ENCODE data around the gene STING1. TPM values are rescaled to one million over a fixed set of nuclear protein-coding genes. Genes with fewer than 3 reads are reported as not detected.
"Not testable (repeated sequence)": the region's sequence is repeated elsewhere in the genome, so short reads cannot be mapped to it uniquely, and the experiment has no call there.

Gene STING1
- total and polyA plus RNA-seq, 2 donors from 2014 or later = 29.8 to 109 TPM

GRCh38 chr5:139503036-139503817, 20.7 kb upstream of the STING1 start:
- intact Hi-C loops (cut with DNase I); H3K36me3 ChIP-seq (ENCODE audit: control insufficient read depth in 2 of 3, insufficient read depth in 3 of 3, low read length in 3 of 3); H3K9ac ChIP-seq (ENCODE audit: low read length in 3 of 3); H3K4me3 ChIP-seq (ENCODE audit: low read length in 3 of 3); H3K9me3 ChIP-seq (ENCODE audit: control insufficient read depth in 2 of 3, insufficient read depth in 1 of 3, low read length in 3 of 3); H3K27ac ChIP-seq (ENCODE audit: low read depth in 2 of 2, low read length in 2 of 2); H3K4me1 ChIP-seq (ENCODE audit: control insufficient read depth in 2 of 3, insufficient read depth in 2 of 3, low read depth in 1 of 3, low read length in 3 of 3); H3K27me3 ChIP-seq (ENCODE audit: control insufficient read depth, insufficient read depth, low read length); DNase-seq; FAIRE-seq: not testable (repeated sequence)

- Histone ChIP-seq H3K9ac (ENCODE audit: low read length in 3 of 3) (no peak overlapping the region), H3K27me3 (ENCODE audit: control insufficient read depth, insufficient read depth, low read length) (no peaks in the 10 kb centered on the region), H3K27ac (ENCODE audit: low read depth in 2 of 2, low read length in 2 of 2) (no peak overlapping the region), H3K9me3 (ENCODE audit: control insufficient read depth in 2 of 3, insufficient read depth in 1 of 3, low read length in 3 of 3) (no peaks in the 10 kb centered on the region), H3K36me3 (ENCODE audit: control insufficient read depth in 2 of 3, insufficient read depth in 3 of 3, low read length in 3 of 3) (no peaks in the 10 kb centered on the region), H3K4me3 (ENCODE audit: low read length in 3 of 3) (no peak overlapping the region), H3K4me1 (ENCODE audit: control insufficient read depth in 2 of 3, insufficient read depth in 2 of 3, low read depth in 1 of 3, low read length in 3 of 3) (no peaks in the 10 kb centered on the region)
- TF ChIP-seq, protein P1, sequence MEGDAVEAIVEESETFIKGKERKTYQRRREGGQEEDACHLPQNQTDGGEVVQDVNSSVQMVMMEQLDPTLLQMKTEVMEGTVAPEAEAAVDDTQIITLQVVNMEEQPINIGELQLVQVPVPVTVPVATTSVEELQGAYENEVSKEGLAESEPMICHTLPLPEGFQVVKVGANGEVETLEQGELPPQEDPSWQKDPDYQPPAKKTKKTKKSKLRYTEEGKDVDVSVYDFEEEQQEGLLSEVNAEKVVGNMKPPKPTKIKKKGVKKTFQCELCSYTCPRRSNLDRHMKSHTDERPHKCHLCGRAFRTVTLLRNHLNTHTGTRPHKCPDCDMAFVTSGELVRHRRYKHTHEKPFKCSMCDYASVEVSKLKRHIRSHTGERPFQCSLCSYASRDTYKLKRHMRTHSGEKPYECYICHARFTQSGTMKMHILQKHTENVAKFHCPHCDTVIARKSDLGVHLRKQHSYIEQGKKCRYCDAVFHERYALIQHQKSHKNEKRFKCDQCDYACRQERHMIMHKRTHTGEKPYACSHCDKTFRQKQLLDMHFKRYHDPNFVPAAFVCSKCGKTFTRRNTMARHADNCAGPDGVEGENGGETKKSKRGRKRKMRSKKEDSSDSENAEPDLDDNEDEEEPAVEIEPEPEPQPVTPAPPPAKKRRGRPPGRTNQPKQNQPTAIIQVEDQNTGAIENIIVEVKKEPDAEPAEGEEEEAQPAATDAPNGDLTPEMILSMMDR (IDR thresholded peaks at IDR 0.05; ENCODE audit: borderline replicate concordance, extremely low read depth, insufficient read depth) = no peak
- intact Hi-C loops (cut with DNase I) = no loop called here
- FAIRE-seq (no peak), DNase-seq (no peak)
Observed at GRCh38 chr5:139501381-139501780, 18.8 kb upstream of the STING1 start.

DNA sequence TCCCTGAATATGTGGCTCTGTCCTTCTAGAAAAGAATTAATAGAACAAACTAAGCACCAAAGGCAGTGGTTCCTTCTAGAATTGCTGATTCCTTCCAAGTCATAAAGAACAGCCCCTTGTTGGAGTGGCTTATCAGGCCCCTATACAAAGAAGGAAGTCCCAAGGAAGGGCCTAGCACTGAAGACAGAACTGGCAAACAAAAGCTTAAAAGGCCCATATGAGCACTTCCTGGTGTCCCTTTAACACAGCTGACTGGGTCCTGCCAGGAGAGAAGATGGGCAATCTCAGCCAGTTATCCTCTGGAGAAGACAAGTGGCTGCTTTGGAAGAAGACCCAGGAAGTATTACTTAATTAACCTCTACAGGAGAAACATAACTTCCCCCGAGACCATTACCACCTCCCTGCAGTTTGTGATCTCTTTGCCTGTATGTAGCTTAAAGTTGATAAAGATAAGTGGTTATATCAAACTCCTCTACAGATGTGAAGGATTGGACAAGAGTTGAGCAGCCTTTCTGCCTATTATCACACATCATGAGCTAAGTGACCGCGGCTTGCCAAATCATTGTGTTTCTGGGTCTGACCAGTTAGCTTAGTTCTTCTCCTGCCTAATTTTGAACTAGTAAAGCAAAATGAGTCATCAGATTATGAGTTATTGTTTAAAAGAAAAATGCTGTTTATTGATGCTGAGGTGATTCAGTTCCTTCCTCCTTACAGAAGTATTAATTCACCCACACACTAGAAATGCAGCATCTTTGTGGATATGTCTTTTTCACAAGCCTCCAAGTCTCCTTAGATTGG, 13.3 kb upstream of the STING1 start:
- H3K4me1 ChIP-seq (ENCODE audit: control insufficient read depth in 2 of 3, insufficient read depth in 2 of 3, low read depth in 1 of 3, low read length in 3 of 3) = peaks cover 0 to 4% (median 3%) of the 10 kb centered on the region in 3 donors
- intact Hi-C loops (cut with DNase I) = no loop called here
- DNase-seq = no peak
- no peak overlapping the region for H3K9ac ChIP-seq (ENCODE audit: low read length in 3 of 3)
- H3K36me3 ChIP-seq (ENCODE audit: control insufficient read depth in 2 of 3, insufficient read depth in 3 of 3, low read length in 3 of 3) = no peaks in the 10 kb centered on the region
- H3K4me3 ChIP-seq (ENCODE audit: low read length in 3 of 3) = no peak overlapping the region
- H3K9me3 ChIP-seq (ENCODE audit: control insufficient read depth in 2 of 3, insufficient read depth in 1 of 3, low read length in 3 of 3) = no peaks in the 10 kb centered on the region
- TF ChIP-seq, protein P1 (IDR thresholded peaks at IDR 0.05; ENCODE audit: borderline replicate concordance, extremely low read depth, insufficient read depth) = no peak
- H3K27ac ChIP-seq (ENCODE audit: low read depth in 2 of 2, low read length in 2 of 2) = no peak overlapping the region
- no peaks in the 10 kb centered on the region for H3K27me3 ChIP-seq (ENCODE audit: control insufficient read depth, insufficient read depth, low read length)
- FAIRE-seq = no peak

- intact Hi-C loops (cut with DNase I) = no loop called here
- H3K27me3 ChIP-seq (ENCODE audit: control insufficient read depth, insufficient read depth, low read length) = no peaks in the 10 kb centered on the region
- no peak overlapping the region for H3K27ac ChIP-seq (ENCODE audit: low read depth in 2 of 2, low read length in 2 of 2)
- peaks cover 0 to 4% (median 3%) of the 10 kb centered on the region in 3 donors for H3K4me1 ChIP-seq (ENCODE audit: control insufficient read depth in 2 of 3, insufficient read depth in 2 of 3, low read depth in 1 of 3, low read length in 3 of 3)
- TF ChIP-seq, protein P1 (IDR thresholded peaks at IDR 0.05; ENCODE audit: borderline replicate concordance, extremely low read depth, insufficient read depth) = no peak
- no peaks in the 10 kb centered on the region for H3K9me3 ChIP-seq (ENCODE audit: control insufficient read depth in 2 of 3, insufficient read depth in 1 of 3, low read length in 3 of 3)
- H3K9ac ChIP-seq (ENCODE audit: low read length in 3 of 3) = no peak overlapping the region
- no peak for FAIRE-seq
- no peak overlapping the region for H3K4me3 ChIP-seq (ENCODE audit: low read length in 3 of 3)
- DNase-seq = no peak
- H3K36me3 ChIP-seq (ENCODE audit: control insufficient read depth in 2 of 3, insufficient read depth in 3 of 3, low read length in 3 of 3) = no peaks in the 10 kb centered on the region
Observed at GRCh38 chr5:139494832-139495231, 12.3 kb upstream of the STING1 start.
